ENCODE measurements around the gene SEMA5A.

GRCh38 chr5:9166202-9167112 is 379.4 kb downstream of the SEMA5A start:
- TF ChIP-seq POLR2AphosphoS5 (IDR thresholded peaks at IDR 0.05; ENCODE audit: low read depth, low read length), result no peak
- no peak for TF ChIP-seq TAF1 (IDR thresholded peaks at IDR 0.05; ENCODE audit: borderline replicate concordance, insufficient read depth, low read length)
- TF ChIP-seq SIN3A (IDR thresholded peaks at IDR 0.05; ENCODE audit: borderline replicate concordance, insufficient read depth, low read length), result no peak
- no peak for TF ChIP-seq REST (IDR thresholded peaks at IDR 0.05; ENCODE audit: insufficient read depth in 1 of 2, low read depth in 2 of 2, low read length in 2 of 2)
